ENCODE data around the gene CAPG.

Gene CAPG

DNA sequence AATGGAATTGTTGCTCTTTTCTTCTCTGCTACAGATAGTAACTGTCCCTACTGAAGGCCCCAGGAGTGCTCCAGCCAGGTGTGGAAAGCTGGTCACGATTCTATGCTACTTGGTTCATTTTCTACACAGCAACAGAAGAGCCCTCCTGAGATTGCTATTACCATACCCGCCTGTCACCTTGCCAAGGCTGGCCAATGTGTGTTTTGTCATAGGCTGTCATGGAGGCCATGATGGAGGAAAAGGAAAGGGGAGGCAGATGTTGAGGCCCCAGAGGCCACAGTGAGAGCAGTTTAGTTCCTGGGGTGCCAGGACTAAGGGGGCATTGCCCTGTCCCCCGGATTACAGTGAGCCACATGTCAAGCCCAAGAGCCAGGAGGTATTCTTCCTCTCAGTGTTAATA lies 54.6 kb downstream of the CAPG start:
- DNase-seq: no peak

GRCh38 chr2:85355073-85355410 lies 55.1 kb downstream of the CAPG start:
- DNase-seq: no peak

- DNase-seq: peak; percentile 99
Measured at GRCh38 chr2:85354286-85355072, 55.7 kb downstream of the CAPG start, which contains the start of the genes ELMOD3 and RETSAT. TSS of gene ELMOD3 (plus strand) at chr2:85354769. CDS start at chr2:85357199, 2,430 bp downstream. TSS of gene RETSAT (minus strand) at chr2:85354528. CDS start at chr2:85354507, 21 bp downstream.

GRCh38 chr2:85353876-85354285 lies 56.3 kb downstream of the CAPG start:
- no peak for DNase-seq

- no peak for DNase-seq
Measured at GRCh38 chr2:85347599-85347998, 62.6 kb downstream of the CAPG start.

Measured in NCI-H1694 (cell line).